Hindlimb muscle (tissue), 1 donor: ENCODE measurements around the gene ADRA2C. TPM values are rescaled to one million over a fixed set of nuclear protein-coding genes. Genes with fewer than 3 reads are reported as not detected.
"Not testable (repeated sequence)": the region's sequence is repeated elsewhere in the genome, so short reads cannot be mapped to it uniquely, and the experiment has no call there.

Experiments used
- DNase-seq: peaks from one replicate; pipeline ENCODE4 v3.0.0-alpha.2; 2013
- polyA plus RNA-seq: library from polyadenylated mRNA; unstranded; fragments of 120-200 nt; gene quantifications from one replicate; pipeline ENCODE4 v1.2.1, GENCODE V29; 2013; ENCODE audit not compliant: insufficient read length

Gene ADRA2C
- polyA plus RNA-seq, 1 donor: 3.4 TPM

- DNase-seq: no peak
Measured at GRCh38 chr4:3813151-3814052, 47.2 kb downstream of the ADRA2C start.

GRCh38 chr4:3814053-3814570 is 47.9 kb downstream of the ADRA2C start:
- DNase-seq: no peak

- DNase-seq: not testable (repeated sequence)
Measured at GRCh38 chr4:3814838-3815237, 48.7 kb downstream of the ADRA2C start.

- DNase-seq: no peak
Measured at GRCh38 chr4:3816256-3816825, 50.2 kb downstream of the ADRA2C start.

- no peak for DNase-seq
Measured at GRCh38 chr4:3816983-3817960, 51.1 kb downstream of the ADRA2C start.

Other genes with a start within 250 kb of the ADRA2C start
- gene LRPAP1, start 234.0 kb upstream of the ADRA2C start, polyA plus RNA-seq: 73.9 TPM